ENCODE data around the gene PAK6.

The PAK6 gene

GRCh38 chr15:40312370-40313158 is 73.7 kb downstream of the PAK6 start:
- no peak for DNase-seq

GRCh38 chr15:40313531-40314398 is 74.9 kb downstream of the PAK6 start:
- peak; percentile 80 for DNase-seq

GRCh38 chr15:40314723-40315276 is 75.9 kb downstream of the PAK6 start:
- no peak for DNase-seq

GRCh38 chr15:40316931-40317330 is 78.1 kb downstream of the PAK6 start:
- DNase-seq, result no peak

GRCh38 chr15:40317580-40317979 is 78.7 kb downstream of the PAK6 start:
- DNase-seq, result no peak

GRCh38 chr15:40320409-40320808 is 81.5 kb downstream of the PAK6 start:
- DNase-seq, result no peak

GRCh38 chr15:40320931-40321371 is 82.1 kb downstream of the PAK6 start:
- peak; percentile 65 for DNase-seq

- DNase-seq, result peak; percentile 1
Observed at GRCh38 chr15:40322531-40323238, 83.8 kb downstream of the PAK6 start.

- DNase-seq, result peak; percentile 73
Observed at GRCh38 chr15:40323239-40323952, 84.5 kb downstream of the PAK6 start, which contains the start of gene INAFM2. TSS of gene INAFM2 (plus strand) at chr15:40323692. CDS start at chr15:40324056, 364 bp downstream.

GRCh38 chr15:40323953-40324937 is 85.4 kb downstream of the PAK6 start:
- no peak for DNase-seq

- no peak for DNase-seq
Observed at GRCh38 chr15:40325188-40325587, 86.3 kb downstream of the PAK6 start.

- DNase-seq, result no peak
Observed at GRCh38 chr15:40325700-40326099, 86.8 kb downstream of the PAK6 start.
